Activated CD4-positive, alpha-beta T cell treated with anti-CD3 and anti-CD28 coated beads, Interleukin-2, amount 10 ng/mL, durations not matched to agents 24 days and 14 days (primary cell): ENCODE data around the gene ANKRD39. TPM values are rescaled to one million over a fixed set of nuclear protein-coding genes. Genes with fewer than 3 reads are reported as not detected.

Experiments
- DNase-seq: peaks from one replicate; pipeline ENCODE4 v3.0.0; 2022
- H3K27ac Mint-ChIP-seq: one replicate; pipeline ENCODE4 v1.8.0; 2022; ENCODE audit warnings: mild to moderate bottlenecking, mixed read lengths
- H3K27me3 Mint-ChIP-seq: one replicate; pipeline ENCODE4 v1.8.0; 2022; ENCODE audit warnings: mixed read lengths
- H3K36me3 Mint-ChIP-seq: one replicate; pipeline ENCODE4 v1.8.0; 2022; ENCODE audit warnings: low read depth, mild to moderate bottlenecking, mixed read lengths
- H3K4me1 Mint-ChIP-seq: one replicate; pipeline ENCODE4 v1.8.0; 2021; ENCODE audit warnings: mixed read lengths
- H3K4me3 Mint-ChIP-seq: one replicate; pipeline ENCODE4 v1.8.0; 2022; ENCODE audit warnings: mild to moderate bottlenecking, moderate library complexity, mixed read lengths
- H3K9me3 Mint-ChIP-seq: one replicate; pipeline ENCODE4 v1.8.0; 2021; ENCODE audit warnings: mixed read lengths
- intact Hi-C: fragments of 100-400 bp; cut with micrococcal nuclease; formaldehyde crosslinking; loops from one replicate; pipeline ENCODE4 v1.15.1; 2023
- total RNA-seq: library from RNA; stranded (reverse); gene quantifications from 2 replicates; pipeline ENCODE4 v1.2.3, GENCODE V29; 2022

ANKRD39 gene
- total RNA-seq, 1 donor from 2014 or later, result 44.0 TPM

DNA sequence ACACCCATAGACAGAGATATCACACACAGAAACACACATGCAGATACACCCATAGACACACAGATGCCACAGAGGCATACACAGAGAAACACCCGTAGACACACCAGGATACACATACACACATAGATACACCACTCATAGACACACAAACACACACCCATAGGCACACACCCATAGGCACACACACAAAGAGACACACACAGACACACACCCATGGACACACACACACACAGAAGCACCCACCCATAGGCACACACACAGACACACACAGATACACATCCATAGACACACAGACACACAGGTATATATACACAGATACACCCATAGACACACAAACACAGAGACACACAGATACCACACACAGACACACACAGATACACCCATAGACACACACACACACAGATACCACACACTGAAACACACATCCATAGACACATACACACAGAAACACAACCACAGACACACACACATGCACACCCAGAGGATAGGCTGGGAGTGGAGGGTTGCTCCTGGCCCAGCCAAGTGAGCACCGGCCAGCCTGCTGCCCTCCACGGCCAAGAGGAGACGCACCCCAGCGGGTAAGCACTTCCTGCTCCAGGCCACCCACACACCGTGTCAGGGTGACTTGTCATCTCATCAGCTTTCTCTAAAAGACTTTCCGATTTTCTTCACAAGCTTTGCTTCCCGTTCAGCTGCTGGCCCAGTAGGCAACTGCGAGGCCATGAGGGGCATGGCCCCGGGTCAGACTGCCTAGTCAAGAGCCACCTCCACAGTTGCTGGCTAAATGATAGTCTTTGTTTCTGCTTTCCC lies 55.8 kb downstream of the ANKRD39 start:
- intact Hi-C loops, result loop anchor here (1.0 to 2.0 kb wide), 3 partner anchors 13 to 62 kb away; partner anchors contain the start of genes CNNM4 and LMAN2L
- H3K27me3 Mint-ChIP-seq, result no peaks in the 10 kb centered on the region
- H3K36me3 Mint-ChIP-seq, result peaks cover 7% of the 10 kb centered on the region
- no peak overlapping the region for H3K4me3 Mint-ChIP-seq
- H3K9me3 Mint-ChIP-seq, result no peaks in the 10 kb centered on the region
- peak; percentile 74 for DNase-seq
- peaks cover 9% of the 10 kb centered on the region for H3K4me1 Mint-ChIP-seq
- H3K27ac Mint-ChIP-seq, result no peak overlapping the region

DNA sequence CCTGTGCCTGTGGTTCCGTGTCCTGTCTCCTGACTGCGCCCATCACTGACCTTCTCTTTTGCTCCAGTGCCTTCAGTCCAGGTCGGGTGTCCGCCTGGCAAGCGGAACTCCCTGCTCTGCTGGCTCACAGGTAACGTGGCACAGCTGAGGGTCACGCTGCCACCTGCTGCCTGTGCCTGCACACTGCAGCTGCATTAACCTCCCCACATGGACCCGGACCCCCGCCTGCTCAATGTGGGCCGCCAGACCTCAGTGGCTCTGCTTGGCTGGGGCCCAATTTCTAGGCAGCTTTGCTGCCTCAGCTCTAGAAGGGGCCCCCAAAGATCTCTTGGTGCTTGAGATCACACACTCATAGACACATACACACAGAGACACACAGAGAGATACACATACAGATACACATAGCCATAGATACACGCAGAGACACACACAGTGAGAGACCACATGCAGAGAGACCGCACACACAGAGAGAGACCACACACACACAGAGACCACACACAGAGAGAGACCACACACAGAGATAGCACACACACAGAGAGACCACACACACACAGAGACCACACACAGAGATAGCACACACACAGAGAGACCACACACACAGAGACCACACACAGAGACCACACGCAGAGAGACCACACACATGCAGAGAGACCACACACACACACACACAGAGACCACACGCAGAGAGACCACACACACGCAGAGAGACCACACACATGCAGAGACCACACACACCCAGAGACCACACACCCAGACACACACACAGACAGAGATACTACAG lies 56.6 kb downstream of the ANKRD39 start:
- no peaks in the 10 kb centered on the region for H3K9me3 Mint-ChIP-seq
- intact Hi-C loops, result loop anchor here (1.0 to 2.0 kb wide), 2 partner anchors 40 to 61 kb away; partner anchors contain the start of genes CNNM4 and LMAN2L
- H3K36me3 Mint-ChIP-seq, result peaks cover 7% of the 10 kb centered on the region
- no peak overlapping the region for H3K27ac Mint-ChIP-seq
- H3K4me1 Mint-ChIP-seq, result peaks cover 1% of the 10 kb centered on the region
- DNase-seq, result peak; percentile 91
- H3K27me3 Mint-ChIP-seq, result no peaks in the 10 kb centered on the region
- no peak overlapping the region for H3K4me3 Mint-ChIP-seq

DNA sequence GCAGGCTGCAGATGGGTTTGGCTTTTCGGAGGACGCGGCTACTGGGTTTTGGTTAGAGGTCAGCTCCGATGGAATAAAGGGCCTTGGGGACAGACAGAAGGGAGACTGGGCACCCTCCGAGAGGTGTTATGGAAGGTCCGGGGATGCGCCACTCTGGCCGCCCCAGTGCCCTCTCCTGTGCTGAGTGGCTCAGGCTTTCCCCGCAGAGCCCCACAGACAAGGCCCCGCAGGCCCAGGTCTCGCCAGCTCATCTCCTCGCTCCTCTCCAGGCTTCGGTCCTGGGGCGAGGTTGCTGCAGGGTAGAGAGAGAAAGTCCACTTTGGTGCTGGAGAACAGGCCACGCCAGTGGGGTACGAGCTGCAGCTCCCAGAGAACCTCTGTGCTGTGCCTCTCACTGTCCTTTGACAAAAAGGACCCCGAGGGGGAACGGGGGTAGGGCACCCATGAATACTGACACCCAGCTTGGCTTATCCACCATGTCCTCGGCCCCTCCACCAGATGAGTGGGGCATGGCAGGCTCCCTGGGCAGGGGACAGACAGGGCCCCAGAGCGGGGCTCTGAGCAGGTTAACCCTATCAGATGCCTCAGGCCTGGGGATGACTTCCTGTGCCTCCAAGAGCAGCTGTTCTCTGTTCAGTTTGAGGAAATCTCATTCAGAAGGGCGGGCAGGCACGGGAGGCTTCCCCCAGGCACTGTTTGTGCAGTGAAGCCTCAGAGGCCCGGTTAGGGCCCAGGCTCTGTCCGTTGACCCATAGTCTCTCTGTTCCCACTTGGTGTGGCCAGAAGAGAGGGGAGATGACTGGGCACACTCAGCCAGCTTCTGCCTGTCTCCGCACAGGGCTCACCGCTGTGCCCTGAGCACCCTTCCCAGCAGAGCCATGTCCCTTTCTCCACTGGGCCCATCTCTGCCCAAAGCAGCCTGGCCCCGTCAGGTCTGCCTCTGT lies 57.5 kb downstream of the ANKRD39 start:
- Mint-ChIP-seq H3K4me1 (no peaks in the 10 kb centered on the region), H3K4me3 (no peak overlapping the region), H3K27me3 (no peaks in the 10 kb centered on the region), H3K36me3 (peaks cover 7% of the 10 kb centered on the region), H3K9me3 (no peaks in the 10 kb centered on the region), H3K27ac (no peak overlapping the region)
- no peak for DNase-seq
- intact Hi-C loops, result loop anchor here (1.0 to 2.0 kb wide), 2 partner anchors 40 to 60 kb away; partner anchors contain the start of genes CNNM4 and LMAN2L

DNA sequence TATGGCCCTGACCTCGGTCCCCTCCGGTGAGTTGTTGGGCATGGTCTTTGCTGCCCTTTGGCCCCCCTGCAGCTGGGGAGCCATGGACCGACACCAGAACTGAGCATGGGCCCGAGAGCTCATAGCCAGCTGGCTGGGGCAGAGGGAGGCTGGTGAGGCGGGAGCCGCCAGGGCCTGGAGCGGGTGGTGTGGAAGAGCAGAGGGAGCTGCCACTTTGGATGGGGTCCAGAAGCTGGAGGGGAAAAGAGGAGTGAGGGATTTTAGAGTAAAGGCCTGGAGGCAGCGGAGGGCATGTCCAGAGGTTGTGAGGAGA lies 58.2 kb downstream of the ANKRD39 start:
- H3K36me3 Mint-ChIP-seq, result peaks cover 7% of the 10 kb centered on the region
- no peak for DNase-seq
- no peaks in the 10 kb centered on the region for H3K27me3 Mint-ChIP-seq
- no peaks in the 10 kb centered on the region for H3K9me3 Mint-ChIP-seq
- intact Hi-C loops, result no loop called here
- no peaks in the 10 kb centered on the region for H3K4me1 Mint-ChIP-seq
- no peak overlapping the region for H3K27ac Mint-ChIP-seq
- no peak overlapping the region for H3K4me3 Mint-ChIP-seq

DNA sequence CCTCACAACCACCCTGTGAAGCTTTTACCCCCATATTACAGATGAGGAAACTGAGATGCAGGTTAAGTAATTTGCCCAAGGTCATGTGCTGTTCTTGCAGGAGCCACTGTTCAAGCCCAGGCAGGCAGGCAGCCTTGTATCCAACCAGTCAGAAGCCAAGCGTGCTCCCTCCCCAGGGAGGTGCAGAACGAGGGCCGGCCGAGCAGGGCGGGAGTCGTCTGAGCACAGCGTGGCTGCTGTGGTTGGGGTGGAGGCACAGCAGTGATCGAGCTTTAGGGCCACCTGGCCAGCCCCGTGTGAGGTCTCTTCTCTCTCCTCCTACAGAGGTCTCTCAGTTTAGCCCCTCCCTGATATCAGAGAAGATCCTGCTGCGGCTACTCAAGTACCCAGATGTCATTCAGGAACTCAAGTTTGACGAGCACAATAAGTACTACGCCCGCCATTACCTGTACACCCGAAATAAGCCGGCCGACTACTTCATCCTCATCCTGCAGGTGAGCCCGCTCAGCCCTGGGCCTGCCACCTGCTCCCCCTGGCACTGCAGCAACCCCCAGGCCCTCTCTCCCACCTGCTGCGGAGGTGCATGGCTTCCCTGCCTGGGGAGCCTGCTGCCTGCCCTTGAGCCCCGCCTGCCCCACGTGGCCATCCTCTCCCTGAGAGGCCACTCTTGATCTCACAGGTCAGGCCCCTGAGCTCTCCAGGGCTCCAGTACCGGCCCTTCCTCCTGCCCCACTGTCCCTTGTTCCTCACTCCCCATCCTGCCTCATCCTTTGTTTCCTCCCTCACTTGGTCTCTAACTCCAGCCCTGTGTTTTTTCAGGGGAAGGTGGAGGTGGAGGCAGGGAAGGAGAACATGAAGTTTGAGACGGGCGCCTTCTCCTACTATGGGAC lies 58.8 kb downstream of the ANKRD39 start:
- Mint-ChIP-seq H3K27ac (no peak overlapping the region), H3K4me3 (no peak overlapping the region), H3K27me3 (no peaks in the 10 kb centered on the region), H3K4me1 (no peaks in the 10 kb centered on the region), H3K36me3 (peaks cover 7% of the 10 kb centered on the region), H3K9me3 (no peaks in the 10 kb centered on the region)
- DNase-seq, result no peak
- intact Hi-C loops, result no loop called here

Other genes with a start within 250 kb of the ANKRD39 start
- gene KANSL3, start 219.7 kb downstream of the ANKRD39 start, total RNA-seq, result 45.5 and 46.5 TPM in 2 replicates
- gene FER1L5, start 215.3 kb downstream of the ANKRD39 start, total RNA-seq, result not detected in 2 replicates
- gene LMAN2L, start 118.0 kb downstream of the ANKRD39 start, total RNA-seq, result 6.5 and 7.3 TPM in 2 replicates
- gene CNNM4, start 97.1 kb downstream of the ANKRD39 start, total RNA-seq, result 10.1 and 11.2 TPM in 2 replicates
- 29.4 and 30.5 TPM in 2 replicates for gene CNNM3, start 41.7 kb downstream of the ANKRD39 start, total RNA-seq
- gene ANKRD23, start 14.0 kb downstream of the ANKRD39 start, total RNA-seq, result 6.7 and 8.4 TPM in 2 replicates
- 23.8 and 26.1 TPM in 2 replicates for gene SEMA4C, start 12.1 kb upstream of the ANKRD39 start, total RNA-seq
- not detected in 2 replicates for gene FAM178B, start 128.6 kb upstream of the ANKRD39 start, total RNA-seq
- gene FAHD2B, start 236.9 kb upstream of the ANKRD39 start, total RNA-seq, result 22.3 and 24.3 TPM in 2 replicates